K562 (cell line): ENCODE data around the gene PDPR. TPM values are rescaled to one million over a fixed set of nuclear protein-coding genes. Genes with fewer than 3 reads are reported as not detected.
A peak's percentile ranks its signal among the peaks of the same experiment; 100 is the strongest.

Experiments
- ATAC-seq: fragments of 200-7000 bp; cut with Tn5 transposase; 3 replicates; pipeline ENCODE4 v1.9.1; 2020; ENCODE audit warnings: moderate library complexity
- BruUV-seq: library from RNA; stranded (reverse); fragments of 400-500 nt; replicated peaks from 2 replicates; lab custom pipeline; 2021; lab: Mats Ljungman, UMichigan
- CTCF ChIA-PET: fragments of 300-600 bp; formaldehyde crosslinking; extraction: SDS; loops from one replicate; lab custom pipeline; 2021; ENCODE audit warnings: low intra/inter-chr PET ratio; lab: Yijun Ruan, JAX
- POLR2A ChIA-PET: fragments of 300-600, 350-650 bp; sonication (Branson Sonifier 250); formaldehyde crosslinking; extraction: SDS; loops from one replicate; lab custom pipeline; 2021; ENCODE audit warnings: antibody characterized with exemption, inconsistent platforms; lab: Yijun Ruan, JAX
- DNase-seq, 4 experiments: peaks; one replicate each; pipeline versions ENCODE4 v3.0.0 to v3.0.0-alpha.2; 2011 to 2018; ENCODE audit warnings: low spot score in 3 of 4, mixed read lengths in 3 of 4; ENCODE audit errors: extremely low read depth in 1 of 4
- FAIRE-seq: peaks from 2 replicates; lab custom pipeline; 2011; peaks lifted over from hg19 to GRCh38; lab: Jason Lieb, UNC
- H2AFZ ChIP-seq: 2 replicates; pipeline ENCODE4 v1.6.0; 2011; ENCODE audit warnings: low read depth, low read length, control low read depth, inconsistent platforms
- H3K27ac ChIP-seq: fragments of 200-600 bp; 3 replicates; pipeline ENCODE4 v1.8.0; 2011; ENCODE audit warnings: low read depth, mild to moderate bottlenecking, control low read depth, inconsistent platforms, low read length, moderate library complexity, mixed read lengths; ENCODE audit errors: extremely low read depth
- H3K27me3 ChIP-seq, 2 experiments: fragments of 300-600 bp in 1 of 2; 2 replicates in 1 of 2; 3 replicates in 1 of 2; pipeline versions ENCODE4 v1.6.0 to v1.8.0; 2011; ENCODE audit warnings: inconsistent platforms in 2 of 2, low read length in 2 of 2, mild to moderate bottlenecking in 1 of 2, mixed read lengths in 1 of 2, moderate library complexity in 1 of 2; ENCODE audit not compliant: control insufficient read depth in 2 of 2, insufficient read depth in 2 of 2
- H3K36me3 ChIP-seq: fragments of 300-600 bp; 3 replicates; pipeline ENCODE4 v1.8.0; 2011; ENCODE audit warnings: mild to moderate bottlenecking, low read length, inconsistent platforms; ENCODE audit not compliant: control insufficient read depth, insufficient read depth
- H3K4me1 ChIP-seq, 2 experiments: fragments of 200-600 bp in 1 of 2; replicated peaks in 1 of 2; 2 replicates in 1 of 2; 3 replicates in 1 of 2; pipeline versions ENCODE4 v1.5.1 to v1.8.0; 2011; ENCODE audit warnings: inconsistent platforms in 2 of 2, low read length in 2 of 2, mild to moderate bottlenecking in 1 of 2, mixed read lengths in 1 of 2, moderate library complexity in 1 of 2; ENCODE audit not compliant: control insufficient read depth in 2 of 2, insufficient read depth in 2 of 2
- H3K4me2 ChIP-seq: 2 replicates; pipeline ENCODE4 v1.6.1; 2011; ENCODE audit warnings: low read length, control low read depth, inconsistent platforms, mixed read lengths; ENCODE audit not compliant: insufficient read depth
- H3K4me3 ChIP-seq: fragments of 200-600 bp; sonication (generic), shearing (Covaris generic); 2 replicates; pipeline ENCODE4 v1.5.1; 2016; ENCODE audit warnings: control low read depth, inconsistent platforms
- H3K79me2 ChIP-seq: fragments of 200-600 bp; 3 replicates; pipeline ENCODE4 v1.8.0; 2011; ENCODE audit warnings: low read length, inconsistent platforms; ENCODE audit not compliant: control insufficient read depth, insufficient read depth
- H3K9ac ChIP-seq, 2 experiments: 2 replicates each; pipeline versions ENCODE4 v1.6.0 to v1.6.1; 2011; ENCODE audit warnings: low read depth in 2 of 2, low read length in 2 of 2, control low read depth in 1 of 2, inconsistent platforms in 1 of 2, mild to moderate bottlenecking in 1 of 2, mixed read lengths in 1 of 2; ENCODE audit not compliant: insufficient read depth in 1 of 2
- H3K9me1 ChIP-seq: one replicate; pipeline ENCODE4 v1.6.0; 2011; ENCODE audit warnings: inconsistent platforms, mild to moderate bottlenecking, low read length, moderate library complexity; ENCODE audit not compliant: control insufficient read depth, insufficient read depth
- H3K9me3 ChIP-seq: replicated peaks from 2 replicates; pipeline ENCODE4 v1.5.1; 2011; ENCODE audit warnings: low read depth, low read length, inconsistent platforms; ENCODE audit not compliant: control insufficient read depth, insufficient read depth
- H4K20me1 ChIP-seq: replicated peaks from 2 replicates; pipeline ENCODE4 v1.6.1; 2011; ENCODE audit warnings: low read length, inconsistent platforms, mixed read lengths; ENCODE audit not compliant: control insufficient read depth, insufficient read depth
- ETV1 ChIP-seq: fragments of 450-650 bp; conservative IDR thresholded peaks from 2 replicates; pipeline ENCODE4 v1.6.1; 2016; ENCODE audit warnings: missing genetic modification characterization, control low read depth, low read depth, missing compliant biosample characterization
- ETV5 ChIP-seq: sonication (generic); formaldehyde crosslinking; IDR thresholded peaks from 2 replicates; pipeline ENCODE4 v1.4.0; 2020; ENCODE audit warnings: low read depth, mild to moderate bottlenecking, missing genetic modification reagents
- MAZ ChIP-seq, 2 experiments: fragments of 450-650 bp in 1 of 2; sonication (generic) in 1 of 2; formaldehyde crosslinking; IDR thresholded peaks in 1 of 2; conservative IDR thresholded peaks in 1 of 2; 2 replicates each; pipeline versions ENCODE4 v1.4.0 to v1.5.0; 2020; ENCODE audit warnings: mild to moderate bottlenecking in 1 of 2, missing genetic modification reagents in 1 of 2
- POLR2AphosphoS5 ChIP-seq: IDR thresholded peaks from 2 replicates; pipeline ENCODE4 v1.6.1; 2011; ENCODE audit warnings: mild to moderate bottlenecking, low read depth, low read length, moderate library complexity; ENCODE audit not compliant: control insufficient read depth, insufficient read depth
- ZNF133 ChIP-seq: fragments of 250-450 bp; sonication (Bioruptor Pico); IDR thresholded peaks from 2 replicates; pipeline ENCODE4 v1.4.0; 2020; ENCODE audit warnings: mild to moderate bottlenecking
- WGBS: fragments of 100-300 bp; shearing (Covaris generic); methylation state at CpG from one replicate; pipeline ENCODE4 v1.1.6; 2016; ENCODE audit warnings: low coverage, mixed read lengths; ENCODE audit not compliant: insufficient coverage; ENCODE audit errors: missing lambda C conversion rate; 5-methylcytosine and 5-hydroxymethylcytosine counted together
- in situ Hi-C: fragments of 300-500 bp; cut with MboI; formaldehyde crosslinking; loops from 4 replicates; pipeline ENCODE4 v1.15.0; 2018; ENCODE audit warnings: inconsistent platforms, mixed read lengths
- intact Hi-C: fragments of 100-400 bp; cut with micrococcal nuclease; formaldehyde crosslinking; loops from 2 replicates; pipeline ENCODE4 v1.14.2; 2022
- polyA plus RNA-seq, 8 experiments: library from polyadenylated mRNA; depleted of rRNA in 4 of 8; stranded (reverse) in 5 of 8; unstranded in 3 of 8; fragments of >200 nt; fragmentation: Nextera tagmentation in 2 of 8; fragmentation: Illumina TruSeq in 1 of 8; extraction: Ambion mirVana in 2 of 8; extraction: Trizol in 1 of 8; gene quantifications; 2 replicates each; pipeline versions ENCODE4 v1.2.1 to v1.2.3, GENCODE V29; 2011 to 2014; ENCODE audit warnings: inconsistent platforms in 1 of 8, missing spikeins in 1 of 8
- total RNA-seq, 7 experiments: library from RNA; depleted of rRNA in 6 of 7; stranded (reverse); fragments of >200 nt in 6 of 7; fragmentation: Illumina TruSeq in 2 of 7; extraction: Trizol in 2 of 7; gene quantifications; 2 replicates each; pipeline versions ENCODE4 v1.2.1 to v1.2.3, GENCODE V29; 2011 to 2021; ENCODE audit warnings: low replicate concordance in 1 of 7

The PDPR gene
- total and polyA plus RNA-seq, 9 of the 15 experiments (the other 6 are each of a cell fraction or from before 2014, with no cell fraction given), result 4.9 to 35.7 (median 19.1) TPM

DNA sequence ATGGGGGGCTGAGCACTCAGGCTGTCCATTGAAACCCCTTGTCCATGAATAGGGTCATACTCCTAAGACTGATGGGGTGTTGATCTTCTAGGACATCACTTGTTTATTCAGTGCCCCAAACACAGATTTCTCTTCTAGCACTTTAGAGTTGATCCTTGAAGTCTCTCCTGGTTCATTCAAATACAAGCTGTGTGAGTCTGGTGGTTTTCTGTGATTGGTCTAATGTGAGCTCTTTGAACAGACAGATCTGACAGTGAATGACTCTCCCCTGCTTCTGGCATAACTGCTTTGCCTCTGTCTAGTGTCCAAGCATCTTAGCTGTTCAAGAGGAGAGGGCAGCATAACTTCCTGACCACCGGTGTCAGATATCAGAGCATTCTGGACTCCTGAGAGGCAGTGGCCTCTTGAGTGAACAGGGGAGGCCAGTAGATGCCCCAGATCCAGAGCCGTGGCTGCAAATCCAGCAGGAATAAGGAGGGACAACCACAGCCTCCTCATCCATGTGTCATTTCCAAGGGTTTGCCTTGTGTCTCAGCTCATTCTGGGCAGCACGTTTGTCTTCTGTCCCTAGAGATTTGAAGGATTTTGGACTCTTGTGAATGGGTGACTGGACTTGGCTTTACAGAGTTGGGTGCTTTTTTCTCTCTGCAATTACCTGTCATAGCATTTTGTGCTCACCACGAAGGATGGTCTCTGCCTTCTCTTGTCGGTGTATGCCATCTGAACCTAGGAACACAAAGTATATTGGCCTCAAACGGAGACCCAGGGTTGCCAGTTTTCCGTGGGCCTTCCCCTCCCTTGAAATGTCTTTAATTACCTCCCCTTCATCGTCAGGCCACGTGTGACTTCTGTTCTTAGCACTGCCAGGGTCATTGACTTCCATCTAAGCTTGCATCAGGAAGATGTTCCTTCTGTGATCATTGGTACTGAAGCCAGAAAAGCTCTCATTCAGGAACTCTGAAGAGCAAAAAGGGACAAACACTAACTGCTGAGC lies 45.5 kb downstream of the PDPR start:
- Histone ChIP-seq H3K36me3 (peaks cover 75% of the 10 kb centered on the region), H3K9ac (no peak overlapping the region), H3K79me2 (no peaks in the 10 kb centered on the region), H3K9me1 (no peaks in the 10 kb centered on the region), H2AFZ (no peak overlapping the region), H3K4me3 (no peak overlapping the region), H3K4me2 (no peak overlapping the region), H3K27me3 (no peaks in the 10 kb centered on the region), H4K20me1 (peaks cover 3% of the 10 kb centered on the region; the same call in 1 of the 2 replicates), H3K9me3 (no peaks in the 10 kb centered on the region), H3K4me1 (peaks cover 0 to 5% of the 10 kb centered on the region in 2 experiments; a peak in 1 of 5 replicates), H3K27ac (no peak overlapping the region)
- ATAC-seq (no peak), FAIRE-seq (no peak), DNase-seq (peak in 2 of 4 experiments; percentile 9 to 10)
- CTCF ChIA-PET, result no interaction called here
- POLR2A ChIA-PET, result no interaction called here
- BruUV-seq, result no TSS peak
- in situ Hi-C loops, result loop anchor here (10.0 kb wide), 1 partner anchor 215 kb away; no protein-coding TSS in a partner anchor
- WGBS, result 63% methylated on average over 9 of the region's 9 CpGs
- intact Hi-C loops, result no loop called here
- no peak for TF ChIP-seq ETV1 (tag)
- TF ChIP-seq ETV5 (CRISPR knock-in tag), result no peak
- TF ChIP-seq POLR2AphosphoS5, result peak; percentile 36; the same call in 1 of the 2 replicates
- no peak for TF ChIP-seq MAZ (CRISPR knock-in tag; conservative IDR thresholded peaks at IDR 0.05 in 1 of 2, IDR thresholded peaks at IDR 0.05 in 1 of 2)
- TF ChIP-seq ZNF133, result no peak
